OCI-LY7 (cell line): Measurements from ENCODE around the gene RNU7-1. TPM values are rescaled to one million over a fixed set of nuclear protein-coding genes. Genes with fewer than 3 reads are reported as not detected.

Experiments
- BruUV-seq: library from RNA; stranded (reverse); fragments of 400-500 nt; replicated peaks from 2 replicates; lab custom pipeline; 2021; lab: Mats Ljungman, UMichigan
- CTCF ChIA-PET: fragments of 300-600 bp; sonication (Branson Sonifier 250); formaldehyde crosslinking; loops from one replicate; lab custom pipeline; 2022; ENCODE audit warnings: antibody characterized with exemption; ENCODE audit not compliant: unreplicated experiment; lab: Charles Lee
- POLR2A ChIA-PET: fragments of 300-600 bp; sonication (Branson Sonifier 250); formaldehyde crosslinking; loops from one replicate; lab custom pipeline; 2022; ENCODE audit warnings: antibody characterized with exemption; lab: Charles Lee
- DNase-seq: peaks from one replicate; pipeline ENCODE4 v3.0.0-alpha.2; 2015; ENCODE audit warnings: low spot score
- H2AFZ ChIP-seq: fragments of 200-600 bp; sonication (generic), shearing (Covaris generic); 2 replicates; pipeline ENCODE4 v1.6.1; 2014; ENCODE audit warnings: mild to moderate bottlenecking, antibody characterized with exemption, low read length, moderate library complexity
- H3K27ac ChIP-seq: fragments of 200-600 bp; sonication (generic); 2 replicates; pipeline ENCODE4 v1.5.1; 2014; ENCODE audit warnings: mixed run types, low read depth, mild to moderate bottlenecking, moderate library complexity, low read length, inconsistent platforms; ENCODE audit not compliant: poor library complexity, severe bottlenecking
- H3K36me3 ChIP-seq: fragments of 200-600 bp; sonication (generic); 2 replicates; pipeline ENCODE4 v1.6.1; 2014; ENCODE audit warnings: mild to moderate bottlenecking, antibody characterized with exemption, low read length, moderate library complexity, mixed read lengths; ENCODE audit not compliant: insufficient read depth
- H3K4me1 ChIP-seq: fragments of 200-600 bp; sonication (generic); 2 replicates; pipeline ENCODE4 v1.5.1; 2014; ENCODE audit warnings: mild to moderate bottlenecking, low read length; ENCODE audit not compliant: insufficient read depth, poor library complexity, severe bottlenecking
- H3K4me2 ChIP-seq: fragments of 200-600 bp; sonication (generic); 2 replicates; pipeline ENCODE4 v1.6.1; 2014; ENCODE audit warnings: mild to moderate bottlenecking, low read length
- H3K4me3 ChIP-seq: fragments of 200-600 bp; sonication (generic); 2 replicates; pipeline ENCODE4 v1.5.1; 2014; ENCODE audit warnings: mild to moderate bottlenecking, low read depth, low read length; ENCODE audit not compliant: poor library complexity, severe bottlenecking
- H3K79me2 ChIP-seq: fragments of 200-600 bp; sonication (generic); 2 replicates; pipeline ENCODE4 v1.6.1; 2016; ENCODE audit warnings: low read depth, mild to moderate bottlenecking, low read length, moderate library complexity, mixed read lengths; ENCODE audit not compliant: insufficient read depth
- H3K9me2 ChIP-seq: fragments of 200-600 bp; sonication (generic); 2 replicates; pipeline ENCODE4 v1.6.1; 2016; ENCODE audit warnings: mild to moderate bottlenecking, low read length, mixed read lengths; ENCODE audit not compliant: insufficient read depth
- H3K9me3 ChIP-seq: fragments of 200-600 bp; sonication (generic); 2 replicates; pipeline ENCODE4 v1.6.1; 2014; ENCODE audit warnings: mild to moderate bottlenecking, mixed run types, low read length, mixed read lengths
- H4K20me1 ChIP-seq: fragments of 200-600 bp; sonication (generic); 2 replicates; pipeline ENCODE4 v1.6.1; 2014; ENCODE audit warnings: mild to moderate bottlenecking, antibody characterized with exemption, low read length, moderate library complexity, mixed read lengths; ENCODE audit not compliant: insufficient read depth
- EZH2phosphoT487 ChIP-seq: fragments of 200-600 bp; sonication (generic); IDR thresholded peaks from 2 replicates; pipeline ENCODE4 v1.6.1; 2018; ENCODE audit warnings: low read depth, borderline replicate concordance, mild to moderate bottlenecking, mixed run types, antibody characterized with exemption, low read length, moderate library complexity, mixed read lengths
- intact Hi-C: fragments of 100-400 bp; cut with micrococcal nuclease; formaldehyde crosslinking; loops from one replicate; pipeline ENCODE4 v1.10.0; 2022; ENCODE audit not compliant: unreplicated experiment
- total RNA-seq, 2 experiments: library from RNA; depleted of rRNA in 1 of 2; stranded (reverse); fragments of >200 nt in 1 of 2; shearing (Covaris generic) in 1 of 2; gene quantifications; 2 replicates each; pipeline ENCODE4 v1.2.3, GENCODE V29; 2014 to 2022
- TF ChIP-seq, protein P1 (sequence below): fragments of 200-600 bp; sonication (generic); conservative IDR thresholded peaks from 2 replicates; pipeline ENCODE4 v1.5.1; 2014; ENCODE audit warnings: mild to moderate bottlenecking, antibody characterized with exemption, low read length, moderate library complexity, mixed read lengths

RNU7-1 gene
- total RNA-seq, 2 experiments from 2014 or later: not detected

DNA sequence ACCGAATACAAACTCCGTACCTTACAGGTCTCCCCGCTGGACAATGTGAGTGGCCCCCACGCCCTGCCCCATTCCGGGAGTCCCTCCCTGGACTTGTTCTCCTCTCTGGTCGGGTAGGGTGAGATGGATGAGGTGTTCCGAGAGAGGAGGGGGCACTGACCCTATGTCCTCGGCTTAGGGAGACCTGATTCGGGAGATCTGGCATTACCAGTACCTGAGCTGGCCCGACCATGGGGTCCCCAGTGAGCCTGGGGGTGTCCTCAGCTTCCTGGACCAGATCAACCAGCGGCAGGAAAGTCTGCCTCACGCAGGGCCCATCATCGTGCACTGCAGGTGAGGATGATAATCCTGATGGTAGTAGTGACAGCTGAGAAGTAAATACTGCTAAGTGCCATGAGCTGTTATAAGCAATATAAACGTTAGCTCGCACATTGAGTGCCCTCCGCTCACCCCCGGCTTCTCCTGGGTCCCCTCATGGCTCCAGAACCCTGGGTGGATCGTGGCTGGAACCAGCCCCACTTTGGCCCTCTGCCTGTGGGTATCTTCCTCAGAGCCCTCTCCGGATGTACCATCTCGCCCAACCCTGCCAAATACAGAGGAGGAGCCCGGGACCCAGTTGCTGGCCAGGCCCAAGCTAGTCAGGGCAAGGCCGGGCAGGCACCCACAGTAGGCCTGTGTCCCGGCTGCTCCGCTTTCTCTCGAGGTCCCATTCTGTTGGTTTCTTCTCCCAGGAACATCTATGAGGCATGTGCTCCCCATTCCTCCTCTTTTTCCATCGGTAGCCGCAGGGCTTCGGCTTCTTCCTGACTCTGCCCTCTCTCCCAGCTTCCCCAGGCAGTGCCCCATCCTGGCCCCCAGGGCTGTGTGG lies 14.4 kb downstream of the RNU7-1 start:
- intact Hi-C loops: no loop called here
- no TSS peak for BruUV-seq
- DNase-seq: no peak
- TF ChIP-seq, protein P1, sequence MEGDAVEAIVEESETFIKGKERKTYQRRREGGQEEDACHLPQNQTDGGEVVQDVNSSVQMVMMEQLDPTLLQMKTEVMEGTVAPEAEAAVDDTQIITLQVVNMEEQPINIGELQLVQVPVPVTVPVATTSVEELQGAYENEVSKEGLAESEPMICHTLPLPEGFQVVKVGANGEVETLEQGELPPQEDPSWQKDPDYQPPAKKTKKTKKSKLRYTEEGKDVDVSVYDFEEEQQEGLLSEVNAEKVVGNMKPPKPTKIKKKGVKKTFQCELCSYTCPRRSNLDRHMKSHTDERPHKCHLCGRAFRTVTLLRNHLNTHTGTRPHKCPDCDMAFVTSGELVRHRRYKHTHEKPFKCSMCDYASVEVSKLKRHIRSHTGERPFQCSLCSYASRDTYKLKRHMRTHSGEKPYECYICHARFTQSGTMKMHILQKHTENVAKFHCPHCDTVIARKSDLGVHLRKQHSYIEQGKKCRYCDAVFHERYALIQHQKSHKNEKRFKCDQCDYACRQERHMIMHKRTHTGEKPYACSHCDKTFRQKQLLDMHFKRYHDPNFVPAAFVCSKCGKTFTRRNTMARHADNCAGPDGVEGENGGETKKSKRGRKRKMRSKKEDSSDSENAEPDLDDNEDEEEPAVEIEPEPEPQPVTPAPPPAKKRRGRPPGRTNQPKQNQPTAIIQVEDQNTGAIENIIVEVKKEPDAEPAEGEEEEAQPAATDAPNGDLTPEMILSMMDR: no peak
- TF ChIP-seq EZH2phosphoT487: no peak
- H3K79me2 ChIP-seq: no peaks in the 10 kb centered on the region
- H3K4me3 ChIP-seq: peak overlapping the region; percentile 55
- H3K4me2 ChIP-seq: peak overlapping the region; percentile 75
- H3K27ac ChIP-seq: peak overlapping the region; percentile 63
- H2AFZ ChIP-seq: no peak overlapping the region
- POLR2A ChIA-PET: interaction anchor here (0.8 to 9.3 kb wide), 6 partner anchors 9 to 106 kb away, joined by 3 to 155 read pairs (median 6); partner anchors contain the start of genes C12orf57, RNU7-1, SPSB2 and USP5
- CTCF ChIA-PET: interaction anchor here (10.6 kb wide), 1 partner anchor 12 kb away, joined by 110 read pairs; the partner anchor contains the start of genes C12orf57 and RNU7-1
- peaks cover 87% of the 10 kb centered on the region for H3K4me1 ChIP-seq
- H3K9me2 ChIP-seq: no peaks in the 10 kb centered on the region
- H4K20me1 ChIP-seq: no peaks in the 10 kb centered on the region
- no peaks in the 10 kb centered on the region for H3K9me3 ChIP-seq
- H3K36me3 ChIP-seq: no peaks in the 10 kb centered on the region

DNA sequence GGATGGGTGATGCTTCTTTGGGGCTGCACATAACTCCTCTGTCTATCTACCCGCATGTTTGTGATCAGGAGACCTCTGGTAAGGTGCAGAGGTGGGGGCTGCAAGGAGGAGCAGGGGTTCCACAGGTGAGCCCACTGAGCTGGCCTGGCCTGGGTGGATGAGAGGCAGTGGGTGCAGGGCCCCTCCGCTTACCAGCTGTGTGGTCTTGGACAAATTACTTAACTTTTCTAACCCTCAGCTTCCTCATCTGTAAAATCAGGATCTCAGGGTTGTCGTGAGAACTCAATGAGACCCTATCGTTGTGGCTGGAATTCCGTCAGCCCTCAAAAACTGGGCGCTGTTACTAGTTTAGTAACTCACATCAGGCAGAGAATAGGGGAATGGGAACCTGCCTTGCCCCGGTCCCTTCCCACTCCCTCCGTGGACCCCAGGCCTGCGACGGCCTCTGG lies 15.0 kb downstream of the RNU7-1 start:
- DNase-seq: no peak
- H3K36me3 ChIP-seq: peaks cover under 1% of the 10 kb centered on the region; the same call in 1 of the 2 replicates
- no peak overlapping the region for H2AFZ ChIP-seq
- H3K4me3 ChIP-seq: peak overlapping the region; percentile 55
- BruUV-seq: no TSS peak
- TF ChIP-seq EZH2phosphoT487: no peak
- TF ChIP-seq, protein P1: no peak
- no peaks in the 10 kb centered on the region for H3K79me2 ChIP-seq
- intact Hi-C loops: loop anchor here (1.0 kb wide), 1 partner anchor 7 kb away; the partner anchor contains the start of gene PTPN6
- peak overlapping the region; percentile 75 for H3K4me2 ChIP-seq
- ChIA-PET CTCF (interaction anchor here (1.0 to 10.6 kb wide), 3 partner anchors 9 to 36 kb away, joined by 3 to 110 read pairs (median 4); partner anchors contain the start of genes C12orf57 and RNU7-1), POLR2A (interaction anchor here (0.6 to 9.3 kb wide), 7 partner anchors 8 to 192 kb away, joined by 3 to 155 read pairs (median 8); partner anchors contain the start of genes C12orf57, PTMS, PTPN6 and RNU7-1)
- peak overlapping the region; percentile 63 for H3K27ac ChIP-seq
- H3K4me1 ChIP-seq: peaks cover 81% of the 10 kb centered on the region
- H4K20me1 ChIP-seq: no peaks in the 10 kb centered on the region
- no peaks in the 10 kb centered on the region for H3K9me2 ChIP-seq
- H3K9me3 ChIP-seq: no peaks in the 10 kb centered on the region
